ENCODE measurements around the gene PITRM1. TPM values are rescaled to one million over a fixed set of nuclear protein-coding genes. Genes with fewer than 3 reads are reported as not detected.

PITRM1 gene
- total RNA-seq, 1 donor from 2014 or later: 94.5 TPM

GRCh38 chr10:3147117-3147820, 25.3 kb downstream of the PITRM1 start:
- DNase-seq (no peak), ATAC-seq (no peak)
- intact Hi-C loops (cut with micrococcal nuclease): no loop called here

DNA sequence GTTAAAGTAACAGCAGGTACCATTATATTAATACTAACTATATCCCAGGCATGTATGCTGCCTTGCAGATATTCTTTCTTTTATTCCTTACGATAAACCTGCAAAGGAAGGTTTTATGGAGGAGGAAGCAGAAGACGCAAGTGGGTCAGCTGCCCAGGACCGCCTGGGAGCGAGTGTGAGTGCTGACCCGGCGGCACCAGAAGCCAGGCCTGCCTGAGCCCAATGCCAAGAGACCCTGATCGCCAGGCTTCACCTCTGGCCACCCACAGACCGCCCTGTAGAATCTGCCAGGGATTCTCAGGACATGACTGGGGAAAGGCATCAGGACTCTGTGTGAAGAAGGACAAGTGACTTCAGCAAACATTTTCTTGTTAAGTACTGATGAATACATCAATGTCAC, 26.3 kb downstream of the PITRM1 start:
- ATAC-seq: no peak
- intact Hi-C loops (cut with micrococcal nuclease): no loop called here
- DNase-seq: no peak

DNA sequence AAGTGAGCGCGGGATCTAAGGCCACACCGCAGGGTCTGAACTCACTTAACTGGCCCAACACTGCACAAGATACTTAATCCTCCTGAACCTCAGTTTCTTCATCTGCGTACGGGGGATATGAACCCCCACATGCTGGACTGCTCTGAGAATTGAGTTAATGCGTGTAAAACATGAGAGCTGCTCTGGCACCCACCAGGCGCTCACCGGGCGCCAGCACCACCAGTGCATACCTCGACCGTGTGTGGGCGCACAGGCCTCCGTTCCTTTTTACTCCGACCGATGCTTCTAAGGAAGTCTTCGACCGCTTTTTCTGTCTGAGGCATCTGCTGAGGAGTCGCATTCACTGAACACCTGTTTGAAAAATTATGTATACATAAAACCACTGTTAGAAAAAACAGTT, 27.2 kb downstream of the PITRM1 start:
- intact Hi-C loops (cut with micrococcal nuclease): no loop called here
- DNase-seq: no peak

GRCh38 chr10:3143791-3144434, 28.7 kb downstream of the PITRM1 start:
- intact Hi-C loops (cut with micrococcal nuclease): no loop called here
- ATAC-seq (no peak), DNase-seq (no peak)

More for the DNA sequence above, 27.2 kb downstream of the PITRM1 start:
- no peak for ATAC-seq

DNA sequence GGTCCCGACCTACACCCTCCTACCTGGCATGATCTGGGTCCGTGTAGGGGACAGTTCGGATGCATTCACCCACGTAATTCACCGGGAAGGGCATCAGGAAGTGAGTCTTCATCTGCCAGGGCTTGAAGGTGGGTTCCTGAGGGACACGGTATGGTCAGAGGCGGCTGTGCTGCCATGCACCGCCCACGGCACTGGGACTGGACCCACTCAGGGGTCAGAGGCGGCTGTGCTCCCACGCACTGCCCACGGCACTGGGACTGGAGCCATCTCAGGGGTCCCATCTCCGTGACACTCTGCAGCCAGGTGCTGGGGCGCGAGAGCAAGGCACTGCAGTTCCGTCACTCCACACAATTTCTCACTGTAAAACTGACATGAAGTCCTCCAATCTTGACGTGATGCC, 29.2 kb downstream of the PITRM1 start:
- no peak for DNase-seq
- intact Hi-C loops (cut with micrococcal nuclease): no loop called here
- ATAC-seq: no peak

DNA sequence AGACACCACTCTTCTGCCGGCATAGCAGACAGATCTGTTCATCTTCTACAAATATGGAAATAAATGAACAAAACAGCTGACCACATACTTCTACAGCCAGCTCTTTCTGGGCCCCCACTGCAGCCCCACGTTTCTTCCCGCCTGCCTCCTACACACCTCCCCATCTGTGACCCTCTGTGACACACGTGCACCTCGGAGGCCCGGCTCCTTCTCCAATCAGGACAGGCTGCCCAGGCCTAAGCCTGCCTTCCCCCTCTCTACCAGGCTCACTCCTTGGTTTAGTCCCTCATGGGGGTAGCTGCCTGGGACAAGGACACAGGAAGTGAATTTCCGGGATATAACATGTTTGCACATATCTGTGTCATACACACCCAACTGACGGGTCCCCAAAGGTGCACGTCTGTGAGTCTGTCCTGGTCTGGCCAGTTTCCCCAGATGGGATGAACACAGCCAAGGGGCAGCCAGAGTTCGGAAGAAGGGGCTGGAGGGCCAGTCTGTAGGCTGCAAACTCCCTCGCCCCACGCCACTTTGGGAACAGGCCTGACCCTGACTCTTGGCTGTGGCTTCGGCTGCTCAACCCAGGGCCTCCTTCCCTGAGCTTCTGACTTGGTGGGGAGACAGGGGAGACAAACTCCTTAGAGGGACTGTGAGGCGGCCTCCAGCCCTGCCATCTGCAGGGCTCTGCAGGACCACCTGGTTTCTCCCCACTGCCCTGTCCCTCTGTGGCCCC, 30.3 kb downstream of the PITRM1 start:
- DNase-seq (no peak), ATAC-seq (no peak)
- intact Hi-C loops (cut with micrococcal nuclease): no loop called here

DNA sequence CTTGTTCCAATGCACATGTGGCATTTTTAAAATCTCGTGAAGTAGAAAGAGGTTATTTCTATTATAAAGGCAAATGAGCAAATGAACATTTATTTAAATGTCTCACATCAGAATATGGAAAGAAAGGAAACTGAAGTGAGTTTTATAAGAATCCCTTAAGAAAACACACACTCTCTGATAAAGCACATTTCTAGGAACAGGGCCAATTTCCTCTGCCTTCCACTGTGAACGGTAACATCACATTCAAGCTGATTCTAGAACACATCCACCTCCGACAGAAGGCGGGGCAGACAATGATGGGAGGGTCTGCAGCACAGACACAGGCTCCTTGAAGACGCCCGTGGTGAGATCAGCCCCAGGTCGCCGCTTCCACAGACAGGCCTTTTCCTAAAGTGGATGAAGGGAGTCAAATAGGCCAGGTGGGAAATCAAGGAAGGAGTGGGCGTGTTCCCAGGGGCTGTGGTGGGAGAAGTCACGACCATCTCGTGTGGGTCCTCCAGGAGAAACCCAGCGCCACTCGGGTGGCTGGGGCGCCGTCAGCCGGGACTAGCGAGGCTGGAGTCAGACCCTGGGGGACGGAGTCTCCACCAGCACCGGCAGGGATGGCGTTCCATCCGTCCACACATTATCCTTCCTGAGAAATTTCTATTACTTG, 31.1 kb downstream of the PITRM1 start:
- no peak for DNase-seq
- intact Hi-C loops (cut with micrococcal nuclease): no loop called here
- ATAC-seq: no peak

DNA sequence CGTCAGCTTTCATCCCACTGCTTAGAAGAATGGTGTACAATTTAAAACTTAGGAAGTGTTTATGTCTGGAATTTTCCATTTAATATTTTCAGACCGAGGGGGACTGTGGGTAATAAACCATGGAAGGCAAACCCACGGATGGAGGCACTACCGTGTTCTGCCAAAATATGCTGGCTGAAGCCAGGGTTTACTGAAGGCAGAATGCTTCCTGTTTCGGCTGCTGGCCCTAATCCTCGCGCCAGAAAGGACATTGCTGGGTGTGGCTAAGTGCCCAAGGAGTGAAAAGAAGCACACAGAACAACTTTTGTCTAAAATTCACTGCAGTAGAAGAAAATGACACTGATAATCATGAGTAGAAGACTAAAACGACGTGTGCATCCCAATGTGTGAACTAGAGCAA, 32.3 kb downstream of the PITRM1 start:
- intact Hi-C loops (cut with micrococcal nuclease): no loop called here
- no peak for DNase-seq
- no peak for ATAC-seq

- ATAC-seq (no peak), DNase-seq (no peak)
- intact Hi-C loops (cut with micrococcal nuclease): no loop called here
These were observed 33.2 kb downstream of the PITRM1 start for GRCh38 chr10:3139216-3139910.

GRCh38 chr10:3137958-3138726, 34.4 kb downstream of the PITRM1 start:
- ATAC-seq (no peak), DNase-seq (no peak)
- intact Hi-C loops (cut with micrococcal nuclease): no loop called here

DNA sequence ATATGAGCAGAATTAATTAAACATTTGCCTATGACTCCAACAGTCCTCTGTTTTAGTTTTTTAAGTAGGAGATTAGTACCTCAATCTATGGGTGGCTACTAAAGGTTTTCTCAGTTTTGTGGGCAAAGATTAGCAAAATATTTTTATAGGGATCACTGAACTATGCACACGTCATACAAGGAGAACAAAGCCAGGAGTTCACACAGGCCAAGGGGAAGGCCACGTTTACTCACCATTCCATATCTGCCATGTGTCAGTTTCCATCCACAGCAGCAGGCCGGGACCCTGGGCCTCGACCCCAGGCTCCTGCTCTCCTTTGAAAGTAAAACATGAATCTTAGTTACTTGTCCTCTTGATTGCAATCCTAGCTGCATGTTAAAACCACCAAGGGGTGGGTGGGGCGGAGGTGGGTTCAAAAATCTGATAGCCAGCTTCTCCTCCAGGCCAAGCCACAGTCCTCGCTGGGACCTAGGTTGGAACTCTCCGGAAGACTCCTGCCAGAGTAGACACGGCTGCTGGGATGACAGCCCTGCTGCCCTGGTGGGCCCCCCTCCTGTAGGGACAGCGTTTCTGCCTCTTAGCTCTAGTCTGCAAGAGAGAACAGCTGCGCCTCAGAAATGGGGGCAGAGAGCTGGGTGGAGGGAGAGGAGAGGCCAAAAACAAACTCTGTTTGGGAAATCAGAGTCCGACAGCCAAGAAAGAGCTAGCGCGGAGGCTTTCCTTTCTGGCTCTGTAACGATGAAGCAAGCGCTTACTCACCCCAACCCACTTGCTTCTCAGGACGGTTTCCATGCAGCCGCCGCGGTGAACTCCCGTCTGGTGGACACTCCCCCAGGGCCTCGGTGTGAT, 35.6 kb downstream of the PITRM1 start:
- DNase-seq (peak; percentile 77), ATAC-seq (peak; percentile 87)
- intact Hi-C loops (cut with micrococcal nuclease): no loop called here

DNA sequence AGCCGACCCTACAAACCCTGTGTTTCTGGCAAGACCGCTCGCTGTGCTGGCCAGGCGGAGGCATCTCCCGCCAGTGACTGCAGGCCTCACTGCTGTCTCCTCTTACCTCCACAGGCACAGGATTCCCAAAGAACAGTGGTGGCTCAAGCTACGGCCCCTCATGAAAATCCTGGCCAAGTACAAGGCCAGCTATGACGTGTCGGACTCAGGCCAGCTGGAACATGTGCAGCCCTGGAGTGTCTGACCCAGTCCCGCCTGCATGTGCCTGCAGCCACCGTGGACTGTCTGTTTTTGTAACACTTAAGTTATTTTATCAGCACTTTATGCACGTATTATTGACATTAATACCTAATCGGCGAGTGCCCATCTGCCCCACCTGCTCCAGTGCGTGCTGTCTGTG, 36.2 kb downstream of the PITRM1 start:
- ATAC-seq (peak; percentile 83), DNase-seq (peak; percentile 85)
- intact Hi-C loops (cut with micrococcal nuclease): no loop called here

- intact Hi-C loops (cut with micrococcal nuclease): no loop called here
- ATAC-seq: no peak
- no peak for DNase-seq
These were observed 37.6 kb downstream of the PITRM1 start for GRCh38 chr10:3135006-3135405.

DNA sequence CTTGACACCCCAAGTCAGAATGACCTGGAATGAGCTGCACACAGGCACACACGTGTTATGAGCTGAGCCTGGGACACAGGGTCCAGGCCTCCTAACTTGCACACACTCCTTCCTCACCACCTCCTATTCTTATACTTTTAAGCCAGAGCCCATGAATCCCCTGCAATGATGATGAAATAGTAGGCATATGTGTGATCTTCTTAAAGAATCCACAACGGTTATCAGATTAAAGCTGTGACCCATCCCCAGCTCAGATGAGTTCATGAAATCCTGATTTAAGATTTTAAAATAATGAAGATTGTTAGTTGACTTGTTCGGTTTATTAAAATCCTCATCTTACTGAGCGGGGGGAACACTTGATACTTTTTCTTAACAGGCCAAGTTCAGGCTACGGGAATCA, 38.6 kb downstream of the PITRM1 start:
- ATAC-seq: no peak
- intact Hi-C loops (cut with micrococcal nuclease): no loop called here

DNA sequence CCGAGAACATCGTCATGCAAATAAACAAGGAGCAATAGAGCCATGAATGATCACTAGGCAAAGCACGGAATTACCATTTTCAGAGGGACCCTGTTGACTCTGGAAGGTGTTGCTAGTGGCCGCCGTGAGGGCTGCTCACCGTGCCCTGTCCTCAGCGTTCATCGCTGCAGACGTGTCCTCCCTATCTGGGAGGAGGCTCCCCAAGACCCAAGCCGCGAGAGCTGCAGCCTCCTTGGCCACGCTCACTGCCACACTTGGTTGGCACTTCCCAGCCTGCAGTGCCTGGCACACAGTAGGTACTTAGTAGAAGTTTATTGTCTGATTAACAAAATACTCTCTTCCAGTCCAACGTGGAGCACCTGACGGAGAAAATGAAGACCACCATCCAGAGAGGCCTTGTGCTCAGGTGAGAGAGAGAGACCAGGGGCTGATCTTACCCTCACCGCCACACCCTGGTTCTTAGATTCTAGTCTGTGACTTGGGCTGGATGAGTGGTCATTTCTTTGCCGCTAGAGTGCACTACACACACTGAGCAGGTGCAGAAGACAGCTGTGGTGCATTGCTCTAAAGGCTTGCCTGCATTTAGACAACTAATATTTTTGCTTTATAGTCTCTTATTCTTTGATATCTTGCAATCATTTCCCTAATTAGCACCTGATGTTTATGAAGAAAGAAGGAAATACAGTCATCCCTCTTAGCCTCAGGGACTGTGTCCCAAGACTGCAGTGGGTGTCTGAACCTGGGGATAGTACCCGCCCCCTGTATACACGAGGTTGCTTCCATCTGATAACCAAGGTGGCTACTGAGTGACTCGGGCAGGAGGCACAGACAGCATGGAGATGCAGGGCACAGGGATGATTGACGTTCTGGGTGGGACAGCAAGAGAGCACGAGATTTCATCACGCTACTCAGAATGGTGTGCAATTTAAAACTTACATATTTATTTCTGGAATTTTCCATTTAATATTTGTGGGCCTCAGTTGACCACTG, 40.3 kb downstream of the PITRM1 start:
- DNase-seq (no peak), ATAC-seq (no peak)
- intact Hi-C loops (cut with micrococcal nuclease): no loop called here

More for the DNA sequence above, 38.6 kb downstream of the PITRM1 start:
- DNase-seq: no peak

DNA sequence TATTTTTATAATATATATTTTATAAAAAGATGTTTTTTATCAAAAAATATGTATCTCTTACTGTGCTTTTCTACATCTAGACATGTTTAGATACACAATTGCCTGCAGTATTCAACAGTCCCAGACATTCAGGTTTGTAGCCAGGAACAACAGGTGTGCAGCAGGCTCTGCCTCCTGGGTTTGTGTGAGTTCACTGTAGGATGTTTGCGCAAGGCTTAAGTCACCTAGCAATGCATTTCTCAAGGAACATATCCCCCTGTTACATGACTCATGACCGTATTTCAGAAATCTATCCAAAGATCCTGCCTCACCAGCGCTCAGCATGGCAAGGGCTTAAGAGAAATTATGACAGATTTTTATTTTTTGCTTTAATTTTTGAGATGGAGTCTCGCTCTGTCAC, 41.5 kb downstream of the PITRM1 start:
- DNase-seq (no peak), ATAC-seq (no peak)
- intact Hi-C loops (cut with micrococcal nuclease): no loop called here
